Measurements from ENCODE around the gene KRTAP12-2. TPM values are rescaled to one million over a fixed set of nuclear protein-coding genes. Genes with fewer than 3 reads are reported as not detected.
"Not testable (repeated sequence)": the region's sequence is repeated elsewhere in the genome, so short reads cannot be mapped to it uniquely, and the experiment has no call there.

KRTAP12-2 gene
- total RNA-seq, 1 donor from 2014 or later, result not detected

- not testable (repeated sequence) for H3K9ac ChIP-seq (ENCODE audit: low read depth in 1 of 3, low read length in 3 of 3); H3K36me3 ChIP-seq (ENCODE audit: control insufficient read depth in 3 of 3, insufficient read depth in 3 of 3, low read length in 3 of 3)
Measured at GRCh38 chr21:44685050-44685449, 18.3 kb upstream of the KRTAP12-2 start.

DNA sequence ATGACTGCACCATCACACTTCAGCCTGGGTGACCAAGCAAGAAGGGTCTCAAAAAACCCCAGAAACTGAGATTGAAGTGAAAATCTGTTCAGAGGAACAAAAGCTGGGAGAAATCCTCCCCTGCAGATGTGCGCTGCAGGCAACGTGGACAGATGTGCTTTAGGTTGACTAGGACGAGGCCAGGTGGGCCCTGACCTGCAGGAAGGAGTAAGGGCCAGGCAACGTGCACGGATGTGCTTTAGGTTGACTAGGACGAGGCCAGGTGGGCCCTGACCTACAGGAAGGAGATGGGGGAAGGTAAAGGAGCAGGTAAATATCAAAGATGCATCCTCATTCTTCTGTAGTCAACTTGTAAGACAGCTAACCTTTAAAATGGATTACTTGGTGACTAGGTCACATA lies 17.8 kb upstream of the KRTAP12-2 start:
- Histone ChIP-seq H3K4me3 (ENCODE audit: low read length in 3 of 3) (no peak overlapping the region), H3K9me3 (ENCODE audit: control insufficient read depth in 3 of 3, low read length in 3 of 3) (no peaks in the 10 kb centered on the region), H3K4me1 (ENCODE audit: control insufficient read depth in 3 of 3, insufficient read depth in 3 of 3, low read length in 3 of 3) (no peaks in the 10 kb centered on the region), H3K36me3 (ENCODE audit: control insufficient read depth in 3 of 3, insufficient read depth in 3 of 3, low read length in 3 of 3) (no peaks in the 10 kb centered on the region), H3K27ac (ENCODE audit: low read depth, low read length) (no peak overlapping the region), H3K9ac (ENCODE audit: low read depth in 1 of 3, low read length in 3 of 3) (no peak overlapping the region), H3K27me3 (ENCODE audit: control insufficient read depth in 3 of 3, insufficient read depth in 3 of 3, low read length in 3 of 3) (peaks cover 11 to 51% (median 38%) of the 10 kb centered on the region in 3 donors)

More at GRCh38 chr21:44685050-44685449, 18.3 kb upstream of the KRTAP12-2 start:
- H3K27me3 ChIP-seq (ENCODE audit: control insufficient read depth in 3 of 3, insufficient read depth in 3 of 3, low read length in 3 of 3), result peaks cover 11 to 51% (median 38%) of the 10 kb centered on the region in 3 donors
- not testable (repeated sequence) for H3K27ac ChIP-seq (ENCODE audit: low read depth, low read length); H3K4me1 ChIP-seq (ENCODE audit: control insufficient read depth in 3 of 3, insufficient read depth in 3 of 3, low read length in 3 of 3); H3K9me3 ChIP-seq (ENCODE audit: control insufficient read depth in 3 of 3, low read length in 3 of 3); H3K4me3 ChIP-seq (ENCODE audit: low read length in 3 of 3)

DNA sequence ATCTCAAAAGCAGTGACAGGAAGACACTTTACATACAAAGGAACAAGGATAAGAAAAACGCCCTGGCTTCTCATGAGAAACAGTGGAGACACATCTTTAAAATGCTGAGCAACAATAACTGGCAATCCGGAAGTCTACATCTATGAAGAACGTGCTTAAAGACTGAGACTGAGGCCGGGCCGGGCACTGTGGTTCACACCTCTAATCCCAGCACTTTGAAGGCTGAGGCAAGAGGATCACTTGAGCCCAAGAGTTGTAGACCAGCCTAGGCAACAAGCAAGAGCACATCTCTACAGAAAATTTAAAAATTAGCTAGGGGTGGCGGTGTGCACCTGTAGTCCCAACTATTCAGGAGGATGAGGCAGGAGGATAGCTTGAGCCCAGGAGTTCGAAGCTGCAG lies 17.4 kb upstream of the KRTAP12-2 start:
- no peak overlapping the region for H3K9ac ChIP-seq (ENCODE audit: low read depth in 1 of 3, low read length in 3 of 3)
- H3K4me1 ChIP-seq (ENCODE audit: control insufficient read depth in 3 of 3, insufficient read depth in 3 of 3, low read length in 3 of 3), result no peaks in the 10 kb centered on the region
- peaks cover 11 to 51% (median 38%) of the 10 kb centered on the region in 3 donors for H3K27me3 ChIP-seq (ENCODE audit: control insufficient read depth in 3 of 3, insufficient read depth in 3 of 3, low read length in 3 of 3)
- H3K36me3 ChIP-seq (ENCODE audit: control insufficient read depth in 3 of 3, insufficient read depth in 3 of 3, low read length in 3 of 3), result no peaks in the 10 kb centered on the region
- no peak overlapping the region for H3K27ac ChIP-seq (ENCODE audit: low read depth, low read length)
- no peak overlapping the region for H3K4me3 ChIP-seq (ENCODE audit: low read length in 3 of 3)
- no peaks in the 10 kb centered on the region for H3K9me3 ChIP-seq (ENCODE audit: control insufficient read depth in 3 of 3, low read length in 3 of 3)

DNA sequence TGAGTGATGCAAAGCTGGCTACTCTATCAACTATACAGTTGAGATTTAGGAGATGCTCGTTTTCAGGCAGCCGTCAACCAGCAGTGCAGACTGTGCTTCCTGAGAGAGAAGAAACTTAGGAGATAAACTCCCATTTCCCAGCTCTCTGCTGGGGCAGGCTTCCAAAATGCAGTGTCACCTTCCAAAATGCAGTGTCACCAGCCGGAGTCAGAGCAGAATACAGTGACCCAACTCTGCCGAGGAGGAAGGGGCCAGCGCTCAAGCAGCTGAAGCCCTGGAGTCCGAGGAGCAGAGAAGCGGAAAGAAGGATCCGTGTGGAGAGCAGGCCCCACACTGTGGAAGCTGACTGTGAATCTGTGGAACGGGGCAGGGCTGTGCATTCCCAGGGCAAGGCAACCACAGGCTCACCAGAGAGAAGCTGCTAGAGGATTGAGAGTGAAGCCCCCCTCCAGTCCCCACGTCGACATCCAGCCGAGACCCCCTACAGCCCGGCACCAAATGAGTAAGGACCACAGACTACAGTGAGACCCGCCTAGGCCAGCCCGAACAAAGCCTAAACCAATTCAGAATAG lies 15.9 kb upstream of the KRTAP12-2 start:
- no peak overlapping the region for H3K9ac ChIP-seq (ENCODE audit: low read depth in 1 of 3, low read length in 3 of 3)
- H3K36me3 ChIP-seq (ENCODE audit: control insufficient read depth in 3 of 3, insufficient read depth in 3 of 3, low read length in 3 of 3), result no peaks in the 10 kb centered on the region
- no peaks in the 10 kb centered on the region for H3K9me3 ChIP-seq (ENCODE audit: control insufficient read depth in 3 of 3, low read length in 3 of 3)
- no peaks in the 10 kb centered on the region for H3K4me1 ChIP-seq (ENCODE audit: control insufficient read depth in 3 of 3, insufficient read depth in 3 of 3, low read length in 3 of 3)
- H3K4me3 ChIP-seq (ENCODE audit: low read length in 3 of 3), result no peak overlapping the region
- no peak overlapping the region for H3K27ac ChIP-seq (ENCODE audit: low read depth, low read length)
- peaks cover 11 to 41% (median 27%) of the 10 kb centered on the region in 3 donors for H3K27me3 ChIP-seq (ENCODE audit: control insufficient read depth in 3 of 3, insufficient read depth in 3 of 3, low read length in 3 of 3)

GRCh38 chr21:44681861-44682579 lies 15.3 kb upstream of the KRTAP12-2 start, which contains the start of gene KRTAP12-1:
Gene KRTAP12-1 (minus strand): TSS chr21:44682163. CDS start chr21:44682123, 40 bp downstream.
- peaks cover 7 to 39% (median 23%) of the 10 kb centered on the region in 3 donors for H3K27me3 ChIP-seq (ENCODE audit: control insufficient read depth in 3 of 3, insufficient read depth in 3 of 3, low read length in 3 of 3)
- H3K36me3 ChIP-seq (ENCODE audit: control insufficient read depth in 3 of 3, insufficient read depth in 3 of 3, low read length in 3 of 3), result no peaks in the 10 kb centered on the region
- no peaks in the 10 kb centered on the region for H3K4me1 ChIP-seq (ENCODE audit: control insufficient read depth in 3 of 3, insufficient read depth in 3 of 3, low read length in 3 of 3)
- no peak within 1 kb of the TSS for H3K4me3 ChIP-seq (ENCODE audit: low read length in 3 of 3)
- no peaks in the 10 kb centered on the region for H3K9me3 ChIP-seq (ENCODE audit: control insufficient read depth in 3 of 3, low read length in 3 of 3)
- no peak within 1 kb of the TSS for H3K9ac ChIP-seq (ENCODE audit: low read depth in 1 of 3, low read length in 3 of 3)
- H3K27ac ChIP-seq (ENCODE audit: low read depth, low read length), result no peak within 1 kb of the TSS

DNA sequence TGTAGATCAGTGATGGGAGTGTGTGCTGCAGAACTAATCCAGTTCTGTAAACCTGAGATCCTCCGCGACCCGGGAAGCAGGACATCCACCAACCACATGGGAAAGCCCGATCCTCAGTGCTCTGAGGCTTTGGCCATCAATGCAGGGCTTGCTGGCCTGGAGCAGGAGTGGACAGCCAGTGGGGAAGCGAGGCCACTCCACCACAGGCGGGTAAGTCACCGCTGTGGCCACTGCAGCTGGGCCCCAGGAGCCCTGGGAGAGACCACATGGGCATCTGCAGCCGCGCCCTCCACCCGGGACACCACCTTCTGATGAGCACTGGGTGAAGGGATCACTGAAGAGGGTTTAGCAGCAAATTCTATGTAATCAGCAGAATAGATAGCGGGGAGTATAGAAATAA lies 14.4 kb upstream of the KRTAP12-2 start:
- Histone ChIP-seq H3K27ac (ENCODE audit: low read depth, low read length) (no peak overlapping the region), H3K4me3 (ENCODE audit: low read length in 3 of 3) (no peak overlapping the region), H3K9ac (ENCODE audit: low read depth in 1 of 3, low read length in 3 of 3) (no peak overlapping the region), H3K36me3 (ENCODE audit: control insufficient read depth in 3 of 3, insufficient read depth in 3 of 3, low read length in 3 of 3) (no peaks in the 10 kb centered on the region), H3K4me1 (ENCODE audit: control insufficient read depth in 3 of 3, insufficient read depth in 3 of 3, low read length in 3 of 3) (no peaks in the 10 kb centered on the region), H3K27me3 (ENCODE audit: control insufficient read depth in 3 of 3, insufficient read depth in 3 of 3, low read length in 3 of 3) (peaks cover 0 to 33% (median 18%) of the 10 kb centered on the region in 3 donors), H3K9me3 (ENCODE audit: control insufficient read depth in 3 of 3, low read length in 3 of 3) (no peaks in the 10 kb centered on the region)

DNA sequence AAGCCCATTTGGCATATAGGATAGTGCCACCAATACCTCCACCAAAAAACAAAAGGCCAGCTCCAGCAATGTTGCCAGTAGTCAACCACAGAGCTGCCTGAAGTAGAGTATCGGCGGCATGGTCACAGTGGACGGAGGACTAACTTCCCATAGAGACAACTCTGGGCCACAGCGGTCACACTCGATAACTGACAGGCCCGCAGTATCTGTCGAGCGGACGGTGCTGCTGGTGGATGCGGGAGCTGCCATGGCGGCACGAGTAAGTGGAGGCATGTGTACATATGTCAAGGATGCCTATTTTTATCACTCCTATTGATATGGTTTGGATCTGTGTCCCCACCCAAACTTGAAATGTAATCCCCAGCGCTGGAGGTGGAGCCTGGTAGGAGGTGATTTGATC lies 11.2 kb upstream of the KRTAP12-2 start:
- H3K27me3 ChIP-seq (ENCODE audit: control insufficient read depth in 3 of 3, insufficient read depth in 3 of 3, low read length in 3 of 3), result peaks cover 0 to 17% (median 11%) of the 10 kb centered on the region in 3 donors
- H3K27ac ChIP-seq (ENCODE audit: low read depth, low read length), result no peak overlapping the region
- H3K9ac ChIP-seq (ENCODE audit: low read depth in 1 of 3, low read length in 3 of 3), result no peak overlapping the region
- H3K4me3 ChIP-seq (ENCODE audit: low read length in 3 of 3), result no peak overlapping the region
- no peaks in the 10 kb centered on the region for H3K36me3 ChIP-seq (ENCODE audit: control insufficient read depth in 3 of 3, insufficient read depth in 3 of 3, low read length in 3 of 3)
- H3K9me3 ChIP-seq (ENCODE audit: control insufficient read depth in 3 of 3, low read length in 3 of 3), result no peaks in the 10 kb centered on the region
- H3K4me1 ChIP-seq (ENCODE audit: control insufficient read depth in 3 of 3, insufficient read depth in 3 of 3, low read length in 3 of 3), result no peaks in the 10 kb centered on the region

- Histone ChIP-seq H3K4me1 (ENCODE audit: control insufficient read depth in 3 of 3, insufficient read depth in 3 of 3, low read length in 3 of 3) (no peaks in the 10 kb centered on the region), H3K9ac (ENCODE audit: low read depth in 1 of 3, low read length in 3 of 3) (no peak overlapping the region), H3K27me3 (ENCODE audit: control insufficient read depth in 3 of 3, insufficient read depth in 3 of 3, low read length in 3 of 3) (peaks cover 0 to 10% (median under 1%) of the 10 kb centered on the region in 3 donors), H3K27ac (ENCODE audit: low read depth, low read length) (no peak overlapping the region), H3K36me3 (ENCODE audit: control insufficient read depth in 3 of 3, insufficient read depth in 3 of 3, low read length in 3 of 3) (no peaks in the 10 kb centered on the region), H3K9me3 (ENCODE audit: control insufficient read depth in 3 of 3, low read length in 3 of 3) (peaks cover 0 to 7% (median 4%) of the 10 kb centered on the region in 3 donors), H3K4me3 (ENCODE audit: low read length in 3 of 3) (no peak overlapping the region)
Measured at GRCh38 chr21:44671911-44672310, 5.2 kb upstream of the KRTAP12-2 start.

DNA sequence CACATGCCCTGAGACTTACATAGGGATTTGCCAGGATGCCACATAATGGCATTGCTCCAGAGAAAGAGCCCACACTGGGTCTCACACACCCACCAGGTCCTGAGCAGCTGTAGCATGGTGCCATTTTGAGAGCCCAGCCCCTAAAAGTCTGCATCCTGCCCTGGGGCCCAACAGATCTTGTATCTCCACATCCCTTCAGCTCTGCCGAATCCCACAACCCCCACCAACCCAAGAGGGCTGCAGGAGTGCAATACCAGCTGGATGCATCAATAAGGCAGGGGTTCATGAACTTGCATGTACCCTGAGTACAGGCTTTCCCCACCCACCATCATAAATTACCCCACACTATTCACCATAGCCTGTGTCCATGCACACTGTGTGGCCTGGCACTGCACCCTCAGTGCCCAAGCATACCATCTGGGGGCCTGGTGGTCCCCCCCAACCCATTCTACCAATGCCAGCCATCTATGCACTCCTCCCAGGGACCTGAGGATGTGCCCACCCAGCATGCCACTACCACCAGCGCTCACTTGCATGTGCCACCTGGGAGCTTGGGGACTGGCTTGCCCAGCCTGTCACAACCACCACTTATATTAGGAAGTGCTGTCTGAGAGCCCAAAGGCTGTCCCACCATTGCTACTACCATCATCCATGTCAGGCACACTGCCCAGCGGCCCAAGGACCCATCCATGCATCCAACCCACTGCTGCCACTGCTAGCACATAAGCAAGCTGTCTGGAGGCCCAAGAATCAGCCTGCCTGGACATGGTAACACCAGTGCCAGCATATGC lies 4.1 kb upstream of the KRTAP12-2 start:
- Histone ChIP-seq H3K9ac (ENCODE audit: low read depth in 1 of 3, low read length in 3 of 3) (no peak overlapping the region), H3K4me3 (ENCODE audit: low read length in 3 of 3) (no peak overlapping the region), H3K9me3 (ENCODE audit: control insufficient read depth in 3 of 3, low read length in 3 of 3) (peaks cover 0 to 7% (median 4%) of the 10 kb centered on the region in 3 donors), H3K36me3 (ENCODE audit: control insufficient read depth in 3 of 3, insufficient read depth in 3 of 3, low read length in 3 of 3) (no peaks in the 10 kb centered on the region), H3K27ac (ENCODE audit: low read depth, low read length) (no peak overlapping the region), H3K27me3 (ENCODE audit: control insufficient read depth in 3 of 3, insufficient read depth in 3 of 3, low read length in 3 of 3) (peaks cover 0 to 8% (median 0%) of the 10 kb centered on the region in 3 donors), H3K4me1 (ENCODE audit: control insufficient read depth in 3 of 3, insufficient read depth in 3 of 3, low read length in 3 of 3) (no peaks in the 10 kb centered on the region)

DNA sequence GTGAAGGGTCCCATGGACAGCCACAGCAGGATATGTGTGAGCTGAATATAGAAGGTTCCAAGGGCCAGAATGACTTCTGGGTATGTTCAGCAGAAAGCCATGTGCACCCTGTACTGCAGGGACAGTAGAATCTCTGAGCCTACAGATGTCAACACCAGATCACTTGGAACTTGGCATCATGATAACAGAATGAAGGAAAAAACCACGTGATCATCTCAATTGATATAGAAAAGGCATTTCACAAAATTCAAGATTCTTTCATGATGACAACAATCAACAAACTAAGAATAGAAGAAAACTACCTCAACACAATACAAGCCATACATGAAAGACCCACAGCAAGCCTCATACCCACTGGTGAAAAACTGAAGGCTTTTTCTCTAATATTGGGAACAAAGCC lies 885 bp upstream of the KRTAP12-2 start:
- H3K9me3 ChIP-seq (ENCODE audit: control insufficient read depth in 3 of 3, low read length in 3 of 3), result peaks cover 0 to 7% (median 4%) of the 10 kb centered on the region in 3 donors
- no peak overlapping the region for H3K9ac ChIP-seq (ENCODE audit: low read depth in 1 of 3, low read length in 3 of 3)
- H3K4me3 ChIP-seq (ENCODE audit: low read length in 3 of 3), result no peak overlapping the region
- H3K27ac ChIP-seq (ENCODE audit: low read depth, low read length), result no peak overlapping the region
- H3K36me3 ChIP-seq (ENCODE audit: control insufficient read depth in 3 of 3, insufficient read depth in 3 of 3, low read length in 3 of 3), result no peaks in the 10 kb centered on the region
- H3K4me1 ChIP-seq (ENCODE audit: control insufficient read depth in 3 of 3, insufficient read depth in 3 of 3, low read length in 3 of 3), result no peaks in the 10 kb centered on the region
- H3K27me3 ChIP-seq (ENCODE audit: control insufficient read depth in 3 of 3, insufficient read depth in 3 of 3, low read length in 3 of 3), result peaks cover 0 to 8% (median 0%) of the 10 kb centered on the region in 3 donors
